PC-3 (cell line): ENCODE measurements around the gene ADK. TPM values are rescaled to one million over a fixed set of nuclear protein-coding genes. Genes with fewer than 3 reads are reported as not detected.

Experiments used
- ATAC-seq: fragments of 200-7000 bp; cut with Tn5 transposase; 2 replicates; pipeline ENCODE4 v1.9.1; 2020; ENCODE audit warnings: mild to moderate bottlenecking, moderate library complexity
- BruUV-seq: library from RNA; stranded (reverse); fragments of 400-500 nt; replicated peaks from 2 replicates; lab custom pipeline; 2021; lab: Mats Ljungman, UMichigan
- CTCF ChIA-PET: fragments of 300-600 bp; sonication (Branson Sonifier 250); formaldehyde crosslinking; loops from one replicate; lab custom pipeline; 2022; ENCODE audit warnings: antibody characterized with exemption; lab: Charles Lee
- POLR2A ChIA-PET: fragments of 300-600 bp; sonication (Branson Sonifier 250); formaldehyde crosslinking; loops from one replicate; lab custom pipeline; 2022; ENCODE audit warnings: antibody characterized with exemption; ENCODE audit not compliant: unreplicated experiment; lab: Charles Lee
- DNase-seq: peaks from one replicate; pipeline ENCODE4 v3.0.0-alpha.2; 2015
- H2AFZ ChIP-seq: fragments of 300-600 bp; sonication (generic); 2 replicates; pipeline ENCODE4 v1.6.0; 2016; ENCODE audit warnings: antibody characterized with exemption, low read length
- H3F3A ChIP-seq: fragments of 300-600 bp; sonication (generic); one replicate; pipeline ENCODE4 v1.6.0; 2017; ENCODE audit warnings: antibody characterized with exemption, low read length, control low read depth, mild to moderate bottlenecking; ENCODE audit not compliant: unreplicated experiment
- H3K27ac ChIP-seq: fragments of 300-600 bp; sonication (generic); 2 replicates; pipeline ENCODE4 v1.5.1; 2016; ENCODE audit warnings: mild to moderate bottlenecking, low read length
- H3K27me3 ChIP-seq: fragments of 300-600 bp; sonication (generic); 2 replicates; pipeline ENCODE4 v1.6.1; 2016; ENCODE audit warnings: low read length, mixed read lengths
- H3K36me3 ChIP-seq: fragments of 300-600 bp; sonication (generic); 2 replicates; pipeline ENCODE4 v1.6.1; 2016; ENCODE audit warnings: low read depth, mixed run types, low read length, mixed read lengths
- H3K4me1 ChIP-seq: fragments of 300-600 bp; sonication (generic); 2 replicates; pipeline ENCODE4 v1.5.1; 2016; ENCODE audit warnings: low read length; ENCODE audit not compliant: insufficient read depth
- H3K4me2 ChIP-seq: fragments of 300-600 bp; sonication (generic); 2 replicates; pipeline ENCODE4 v1.6.0; 2016; ENCODE audit warnings: low read length
- H3K4me3 ChIP-seq: fragments of 300-600 bp; sonication (generic); 2 replicates; pipeline ENCODE4 v1.5.1; 2016; ENCODE audit warnings: mild to moderate bottlenecking, low read length, mixed read lengths
- H3K79me2 ChIP-seq: fragments of 300-600 bp; sonication (generic); 2 replicates; pipeline ENCODE4 v1.6.1; 2017; ENCODE audit warnings: low read length, mixed read lengths
- H3K9ac ChIP-seq: fragments of 300-600 bp; sonication (generic); 2 replicates; pipeline ENCODE4 v1.6.0; 2016; ENCODE audit warnings: mild to moderate bottlenecking, low read length
- H3K9me2 ChIP-seq: fragments of 300-600 bp; sonication (generic); replicated peaks from 2 replicates; pipeline ENCODE4 v1.6.1; 2016; ENCODE audit warnings: mixed run types, low read length, mixed read lengths
- H3K9me3 ChIP-seq: fragments of 300-600 bp; sonication (generic); 2 replicates; pipeline ENCODE4 v1.6.1; 2016; ENCODE audit warnings: low read length, mixed read lengths
- H4K20me1 ChIP-seq: fragments of 300-600 bp; sonication (generic); 2 replicates; pipeline ENCODE4 v1.6.1; 2016; ENCODE audit warnings: low read length, mixed read lengths
- CTCF ChIP-seq: fragments of 300-600 bp; sonication (generic); conservative IDR thresholded peaks from 2 replicates; pipeline ENCODE4 v1.5.1; 2017; ENCODE audit warnings: antibody characterized with exemption, low read depth, mild to moderate bottlenecking, low read length
- EZH2 ChIP-seq: fragments of 300-600 bp; sonication (generic); IDR thresholded peaks from one replicate; pipeline ENCODE4 v1.6.1; 2017; ENCODE audit warnings: antibody characterized with exemption, mild to moderate bottlenecking, low read length; ENCODE audit not compliant: unreplicated experiment
- EZH2phosphoT487 ChIP-seq: fragments of 300-600 bp; sonication (generic); IDR thresholded peaks from 2 replicates; pipeline ENCODE4 v1.6.1; 2018; ENCODE audit warnings: mild to moderate bottlenecking, antibody characterized with exemption, low read length, borderline replicate concordance
- intact Hi-C: fragments of 100-400 bp; cut with micrococcal nuclease; formaldehyde crosslinking; loops from 2 replicates; pipeline ENCODE4 v1.9.0; 2023
- total RNA-seq: library from RNA; depleted of rRNA; stranded (reverse); fragments of >200 nt; gene quantifications from 2 replicates; pipeline ENCODE4 v1.2.3, GENCODE V29; 2014

Gene ADK
- total RNA-seq, 1 experiment from 2014 or later = 256 TPM

GRCh38 chr10:74582566-74582965 is 431.5 kb downstream of the ADK start:
- no TSS peak for BruUV-seq
- CTCF ChIA-PET = no interaction called here

GRCh38 chr10:74585231-74586087 is 434.4 kb downstream of the ADK start:
- no peaks in the 10 kb centered on the region for H3K79me2 ChIP-seq
- no peak overlapping the region for H3K4me2 ChIP-seq
- no peak overlapping the region for H3K4me3 ChIP-seq
- TF ChIP-seq EZH2 (no peak), CTCF (no peak), EZH2phosphoT487 (no peak)
- ChIA-PET POLR2A (no interaction called here), CTCF (no interaction called here)
- H3F3A ChIP-seq = peaks cover 7% of the 10 kb centered on the region
- no peaks in the 10 kb centered on the region for H4K20me1 ChIP-seq
- intact Hi-C loops = no loop called here
- H3K9ac ChIP-seq = no peak overlapping the region
- H3K27ac ChIP-seq = no peak overlapping the region
- H3K36me3 ChIP-seq = peaks cover 16% of the 10 kb centered on the region; the same call in 1 of the 2 replicates
- no TSS peak for BruUV-seq
- H3K9me2 ChIP-seq = no peaks in the 10 kb centered on the region
- H3K27me3 ChIP-seq = no peaks in the 10 kb centered on the region
- peaks cover 9% of the 10 kb centered on the region for H3K4me1 ChIP-seq
- no peak overlapping the region for H2AFZ ChIP-seq
- peak; percentile 10; the same call in 1 of the 2 replicates for ATAC-seq
- H3K9me3 ChIP-seq = no peaks in the 10 kb centered on the region
- no peak for DNase-seq

More at GRCh38 chr10:74582566-74582965, 431.5 kb downstream of the ADK start:
- H3K9me3 ChIP-seq = no peaks in the 10 kb centered on the region
- no peak overlapping the region for H3K4me3 ChIP-seq
- intact Hi-C loops = no loop called here
- peaks cover 8% of the 10 kb centered on the region; the same call in 1 of the 2 replicates for H3K36me3 ChIP-seq
- no peak overlapping the region for H3K9ac ChIP-seq
- no peaks in the 10 kb centered on the region for H3K9me2 ChIP-seq
- no peak overlapping the region for H3K4me2 ChIP-seq
- POLR2A ChIA-PET = interaction anchor here (0.6 kb wide), 1 partner anchor 112 kb away, joined by 4 read pairs; no protein-coding TSS in a partner anchor
- DNase-seq (no peak), ATAC-seq (no peak)
- H3K27me3 ChIP-seq = no peaks in the 10 kb centered on the region
- no peaks in the 10 kb centered on the region for H3F3A ChIP-seq
- H4K20me1 ChIP-seq = no peaks in the 10 kb centered on the region
- H2AFZ ChIP-seq = no peak overlapping the region
- peaks cover 9% of the 10 kb centered on the region for H3K4me1 ChIP-seq
- H3K79me2 ChIP-seq = no peaks in the 10 kb centered on the region
- TF ChIP-seq EZH2phosphoT487 (no peak), EZH2 (no peak), CTCF (no peak)
- H3K27ac ChIP-seq = no peak overlapping the region

- Histone ChIP-seq H3K4me2 (no peak overlapping the region), H3K4me3 (no peak overlapping the region)
- no TSS peak for BruUV-seq
These were observed 435.1 kb downstream of the ADK start for GRCh38 chr10:74586088-74586585.

More at GRCh38 chr10:74586088-74586585, 435.1 kb downstream of the ADK start:
- TF ChIP-seq EZH2 = no peak
- TF ChIP-seq CTCF = no peak
- no peak for TF ChIP-seq EZH2phosphoT487
- peak; percentile 38 for DNase-seq
- H3F3A ChIP-seq = peaks cover 7% of the 10 kb centered on the region
- no peaks in the 10 kb centered on the region for H3K27me3 ChIP-seq
- no peak overlapping the region for H2AFZ ChIP-seq
- ChIA-PET CTCF (no interaction called here), POLR2A (no interaction called here)
- no peaks in the 10 kb centered on the region for H3K79me2 ChIP-seq
- H3K27ac ChIP-seq = no peak overlapping the region
- intact Hi-C loops = no loop called here
- H3K9me3 ChIP-seq = no peaks in the 10 kb centered on the region
- H3K4me1 ChIP-seq = peaks cover 9% of the 10 kb centered on the region
- H3K9me2 ChIP-seq = no peaks in the 10 kb centered on the region
- peak; percentile 33; the same call in 1 of the 2 replicates for ATAC-seq
- no peak overlapping the region for H3K9ac ChIP-seq
- peaks cover 19% of the 10 kb centered on the region; the same call in 1 of the 2 replicates for H3K36me3 ChIP-seq
- no peaks in the 10 kb centered on the region for H4K20me1 ChIP-seq
